Breast epithelium (tissue), 3 donors: ENCODE data around the gene SKOR1.

ENCODE experiments used
- POLR2A ChIP-seq: fragments of 450-650 bp; IDR thresholded peaks from one replicate; pipeline ENCODE4 v1.6.1; 2016; ENCODE audit warnings: antibody characterized with exemption, mild to moderate bottlenecking, moderate library complexity
- TF ChIP-seq, protein P1 (sequence below), 3 donors: fragments of 450-650 bp; IDR thresholded peaks; one replicate each; pipeline ENCODE4 v1.5.1; 2016 to 2017; ENCODE audit warnings: antibody characterized with exemption in 3 of 3, mild to moderate bottlenecking in 3 of 3, moderate library complexity in 3 of 3

DNA sequence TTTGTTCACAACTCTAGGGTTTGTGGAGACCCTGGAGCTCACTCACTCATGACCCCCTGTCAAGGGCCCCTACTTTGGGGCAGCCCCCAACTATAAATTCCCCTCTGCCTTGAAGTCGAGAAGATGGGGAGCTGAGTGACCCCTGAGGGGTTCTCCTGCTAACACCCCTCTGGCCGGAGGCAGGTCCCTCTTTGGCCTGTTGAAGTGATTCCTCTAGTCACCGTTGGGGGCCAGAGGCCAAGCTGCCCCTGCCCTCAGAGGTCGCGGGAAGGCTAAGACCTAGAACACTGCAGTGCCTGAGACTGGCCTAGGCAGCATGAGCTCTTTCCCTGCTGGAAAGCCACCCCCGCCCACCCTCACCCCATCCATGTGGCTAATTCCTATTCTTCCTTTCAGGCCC is 15.4 kb upstream of the SKOR1 start:
- TF ChIP-seq, protein P1, sequence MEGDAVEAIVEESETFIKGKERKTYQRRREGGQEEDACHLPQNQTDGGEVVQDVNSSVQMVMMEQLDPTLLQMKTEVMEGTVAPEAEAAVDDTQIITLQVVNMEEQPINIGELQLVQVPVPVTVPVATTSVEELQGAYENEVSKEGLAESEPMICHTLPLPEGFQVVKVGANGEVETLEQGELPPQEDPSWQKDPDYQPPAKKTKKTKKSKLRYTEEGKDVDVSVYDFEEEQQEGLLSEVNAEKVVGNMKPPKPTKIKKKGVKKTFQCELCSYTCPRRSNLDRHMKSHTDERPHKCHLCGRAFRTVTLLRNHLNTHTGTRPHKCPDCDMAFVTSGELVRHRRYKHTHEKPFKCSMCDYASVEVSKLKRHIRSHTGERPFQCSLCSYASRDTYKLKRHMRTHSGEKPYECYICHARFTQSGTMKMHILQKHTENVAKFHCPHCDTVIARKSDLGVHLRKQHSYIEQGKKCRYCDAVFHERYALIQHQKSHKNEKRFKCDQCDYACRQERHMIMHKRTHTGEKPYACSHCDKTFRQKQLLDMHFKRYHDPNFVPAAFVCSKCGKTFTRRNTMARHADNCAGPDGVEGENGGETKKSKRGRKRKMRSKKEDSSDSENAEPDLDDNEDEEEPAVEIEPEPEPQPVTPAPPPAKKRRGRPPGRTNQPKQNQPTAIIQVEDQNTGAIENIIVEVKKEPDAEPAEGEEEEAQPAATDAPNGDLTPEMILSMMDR (IDR thresholded peaks at IDR 0.05) = no peak
- TF ChIP-seq POLR2A = no peak
